Muscle of leg (tissue), 11 donors: ENCODE data around the gene MYO10. TPM values are rescaled to one million over a fixed set of nuclear protein-coding genes. Genes with fewer than 3 reads are reported as not detected.

Experiments
- DNase-seq: peaks from one replicate; pipeline ENCODE4 v3.0.0; 2013
- H3K27ac ChIP-seq: one replicate; pipeline ENCODE4 v1.5.1; 2013; ENCODE audit warnings: mild to moderate bottlenecking, low read length, control low read depth
- H3K27me3 ChIP-seq: one replicate; pipeline ENCODE4 v1.6.1; 2013; ENCODE audit warnings: low read length; ENCODE audit not compliant: control insufficient read depth, insufficient read depth
- H3K36me3 ChIP-seq: one replicate; pipeline ENCODE4 v1.6.1; 2013; ENCODE audit warnings: low read length; ENCODE audit not compliant: control insufficient read depth, insufficient read depth
- H3K4me1 ChIP-seq: one replicate; pipeline ENCODE4 v1.6.1; 2013; ENCODE audit warnings: low read length; ENCODE audit not compliant: control insufficient read depth, insufficient read depth
- H3K4me3 ChIP-seq: one replicate; pipeline ENCODE4 v1.5.1; 2013; ENCODE audit warnings: low read length, control low read depth
- H3K9me3 ChIP-seq: replicated peaks from 2 replicates; pipeline ENCODE4 v1.6.1; 2013; ENCODE audit warnings: low read depth, low read length; ENCODE audit not compliant: control insufficient read depth
- WGBS: methylation state at CpG from one replicate; pipeline ENCODE4 v1.1.5; 2013; ENCODE audit warnings: missing lambda C conversion rate; ENCODE audit not compliant: insufficient coverage; 5-methylcytosine and 5-hydroxymethylcytosine counted together
- polyA plus RNA-seq, 8 donors: library from polyadenylated mRNA; unstranded; fragments of 120-200 nt; gene quantifications; one replicate each; pipeline versions ENCODE4 v1.2.1 to v1.2.3, GENCODE V29; 2013; ENCODE audit warnings: inconsistent platforms in 1 of 8, low replicate concordance in 1 of 8; ENCODE audit not compliant: insufficient read length in 8 of 8, insufficient read depth in 1 of 8
- total RNA-seq: library from RNA; stranded (reverse); fragments of 120-200 nt; gene quantifications from one replicate; pipeline ENCODE4 v1.2.4, GENCODE V29; 2013

The MYO10 gene
- total and polyA plus RNA-seq, 9 donors: 16.6 to 35.4 (median 30.0) TPM

DNA sequence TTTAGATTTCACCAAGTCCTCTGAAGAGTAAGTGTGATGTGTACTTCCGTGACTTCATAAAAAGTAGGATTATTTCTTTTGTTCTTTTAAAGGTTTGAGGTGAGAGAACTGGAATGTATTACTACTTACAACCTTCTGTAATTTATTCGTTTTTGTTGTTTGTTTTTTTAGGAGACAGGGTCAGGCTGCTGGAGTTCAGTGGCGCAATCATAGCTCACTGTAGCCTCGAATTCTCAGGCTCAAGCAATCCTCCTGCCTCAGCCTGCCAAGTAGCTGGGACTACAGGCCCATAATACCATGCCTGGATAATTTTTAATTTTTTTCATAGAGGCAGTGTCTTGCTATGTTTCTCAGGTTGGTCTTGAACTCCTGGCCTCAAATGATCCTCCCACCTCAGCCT is 251.0 kb downstream of the MYO10 start:
- Histone ChIP-seq H3K27me3 (no peaks in the 10 kb centered on the region), H3K36me3 (peaks cover 60% of the 10 kb centered on the region), H3K4me1 (no peaks in the 10 kb centered on the region), H3K9me3 (no peaks in the 10 kb centered on the region), H3K27ac (no peak overlapping the region), H3K4me3 (no peak overlapping the region)
- DNase-seq: no peak
- WGBS: no CpG with 5 or more reads among the region's 4 CpGs

- no peaks in the 10 kb centered on the region for H3K9me3 ChIP-seq
- peaks cover 61% of the 10 kb centered on the region for H3K36me3 ChIP-seq
- WGBS: 90% methylated on average over 8 of the region's 13 CpGs
- H3K4me3 ChIP-seq: no peak overlapping the region
- H3K27me3 ChIP-seq: no peaks in the 10 kb centered on the region
- DNase-seq: no peak
- no peak overlapping the region for H3K27ac ChIP-seq
- no peaks in the 10 kb centered on the region for H3K4me1 ChIP-seq
Measured at GRCh38 chr5:16681876-16682275, 254.2 kb downstream of the MYO10 start.

- no peaks in the 10 kb centered on the region for H3K9me3 ChIP-seq
- no peaks in the 10 kb centered on the region for H3K27me3 ChIP-seq
- 96% methylated on average over 10 of the region's 14 CpGs for WGBS
- H3K27ac ChIP-seq: no peak overlapping the region
- no peak overlapping the region for H3K4me3 ChIP-seq
- H3K36me3 ChIP-seq: peaks cover 68% of the 10 kb centered on the region
- DNase-seq: no peak
- no peaks in the 10 kb centered on the region for H3K4me1 ChIP-seq
Measured at GRCh38 chr5:16679863-16680262, 256.2 kb downstream of the MYO10 start.

- no peak for DNase-seq
- Histone ChIP-seq H3K4me3 (no peak overlapping the region), H3K36me3 (peaks cover 67% of the 10 kb centered on the region), H3K27ac (no peak overlapping the region), H3K27me3 (no peaks in the 10 kb centered on the region), H3K4me1 (no peaks in the 10 kb centered on the region), H3K9me3 (no peaks in the 10 kb centered on the region)
- WGBS: 98% methylated on average over 4 of the region's 9 CpGs
Measured at GRCh38 chr5:16679190-16679589, 256.9 kb downstream of the MYO10 start.

- 70% methylated on average over 2 of the region's 9 CpGs for WGBS
- Histone ChIP-seq H3K4me1 (no peaks in the 10 kb centered on the region), H3K9me3 (no peaks in the 10 kb centered on the region), H3K27me3 (no peaks in the 10 kb centered on the region), H3K4me3 (no peak overlapping the region), H3K36me3 (peaks cover 72% of the 10 kb centered on the region), H3K27ac (no peak overlapping the region)
- DNase-seq: no peak
Measured at GRCh38 chr5:16675806-16676205, 260.3 kb downstream of the MYO10 start.

DNA sequence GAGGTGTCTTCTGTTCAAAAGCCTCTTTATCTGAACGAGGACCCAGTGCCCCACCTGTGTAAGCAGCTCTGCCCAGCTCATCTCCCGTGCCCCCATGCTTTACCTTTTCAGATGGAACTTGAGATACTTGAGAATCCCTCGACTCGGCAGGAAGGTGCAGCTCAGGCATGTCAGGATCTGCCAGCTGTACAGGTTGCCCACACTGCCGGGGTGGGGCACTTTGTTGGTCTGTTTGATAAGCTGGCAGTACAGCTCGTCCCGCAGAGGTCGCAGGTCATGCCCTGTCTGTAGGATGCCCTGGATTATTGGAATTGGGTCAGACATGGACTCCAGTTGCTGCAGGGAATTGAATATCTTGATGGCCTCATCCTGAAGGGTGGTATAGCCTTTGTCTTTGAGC is 261.3 kb downstream of the MYO10 start:
- Histone ChIP-seq H3K27ac (no peak overlapping the region), H3K36me3 (peaks cover 68% of the 10 kb centered on the region), H3K27me3 (no peaks in the 10 kb centered on the region), H3K4me3 (no peak overlapping the region), H3K4me1 (no peaks in the 10 kb centered on the region), H3K9me3 (no peaks in the 10 kb centered on the region)
- no peak for DNase-seq
- WGBS: 90% methylated on average over 6 of the region's 8 CpGs

- H3K27ac ChIP-seq: no peak overlapping the region
- no peak overlapping the region for H3K4me3 ChIP-seq
- no peaks in the 10 kb centered on the region for H3K4me1 ChIP-seq
- WGBS: 78% methylated on average over 13 of the region's 18 CpGs
- H3K27me3 ChIP-seq: no peaks in the 10 kb centered on the region
- no peak for DNase-seq
- peaks cover 59% of the 10 kb centered on the region for H3K36me3 ChIP-seq
- H3K9me3 ChIP-seq: no peaks in the 10 kb centered on the region
Measured at GRCh38 chr5:16673241-16674201, 262.6 kb downstream of the MYO10 start.

DNA sequence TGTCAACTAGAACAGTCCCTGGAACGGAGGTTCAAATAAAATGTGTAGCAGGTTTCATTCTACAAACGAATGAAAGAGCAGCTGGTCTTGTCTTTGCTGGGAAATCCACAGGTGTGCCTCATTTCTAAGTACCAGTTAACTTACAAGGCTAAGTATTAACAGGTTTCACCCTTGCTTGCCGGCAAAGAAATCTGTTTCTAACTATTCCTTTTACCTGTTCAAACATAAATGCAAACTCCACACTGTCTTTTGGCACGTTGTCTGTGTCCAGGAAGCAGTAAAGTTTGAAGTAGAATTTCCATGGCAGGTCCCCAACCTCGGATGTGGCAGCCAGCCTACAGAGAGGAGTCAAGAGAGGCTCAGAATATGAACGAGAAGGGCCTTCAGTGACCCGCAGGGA is 264.9 kb downstream of the MYO10 start:
- 52% methylated on average over 7 of the region's 7 CpGs for WGBS
- DNase-seq: peak; percentile 30
- Histone ChIP-seq H3K9me3 (no peaks in the 10 kb centered on the region), H3K27ac (no peak overlapping the region), H3K36me3 (peaks cover 69% of the 10 kb centered on the region), H3K27me3 (no peaks in the 10 kb centered on the region), H3K4me1 (peaks cover 17% of the 10 kb centered on the region), H3K4me3 (no peak overlapping the region)

GRCh38 chr5:16669776-16670175 is 266.3 kb downstream of the MYO10 start:
- Histone ChIP-seq H3K27me3 (no peaks in the 10 kb centered on the region), H3K36me3 (peaks cover 59% of the 10 kb centered on the region), H3K4me1 (peaks cover 19% of the 10 kb centered on the region), H3K9me3 (no peaks in the 10 kb centered on the region), H3K4me3 (no peak overlapping the region), H3K27ac (no peak overlapping the region)
- no CpG with 5 or more reads among the region's 3 CpGs for WGBS
- DNase-seq: peak; percentile 68

- Histone ChIP-seq H3K27me3 (no peaks in the 10 kb centered on the region), H3K27ac (no peak overlapping the region), H3K4me3 (no peak overlapping the region), H3K4me1 (peaks cover 19% of the 10 kb centered on the region), H3K9me3 (no peaks in the 10 kb centered on the region), H3K36me3 (peaks cover 51% of the 10 kb centered on the region)
- peak; percentile 58 for DNase-seq
- 68% methylated on average over 4 of the region's 6 CpGs for WGBS
Measured at GRCh38 chr5:16668631-16669030, 267.5 kb downstream of the MYO10 start.
